KOPT-K1 (cell line): Measurements from ENCODE around the gene PWWP2B.
"Not testable (repeated sequence)": the region's sequence is repeated elsewhere in the genome, so short reads cannot be mapped to it uniquely, and the experiment has no call there.

Experiments
- H3K27ac ChIP-seq: fragments of 200-600 bp; sonication (generic); 2 replicates; pipeline ENCODE4 v1.5.1; 2016; ENCODE audit warnings: antibody characterized with exemption, mild to moderate bottlenecking, low read depth, low read length; ENCODE audit not compliant: poor library complexity, severe bottlenecking
- H3K36me3 ChIP-seq: fragments of 200-600 bp; sonication (generic); 2 replicates; pipeline ENCODE4 v1.5.1; 2017; ENCODE audit warnings: antibody characterized with exemption, mild to moderate bottlenecking, low read length, moderate library complexity; ENCODE audit not compliant: insufficient read depth
- H3K9me3 ChIP-seq: fragments of 200-600 bp; sonication (generic); 2 replicates; pipeline ENCODE4 v1.5.1; 2017; ENCODE audit warnings: antibody characterized with exemption, low read length, mild to moderate bottlenecking; ENCODE audit not compliant: insufficient read depth, poor library complexity, severe bottlenecking

PWWP2B gene

GRCh38 chr10:132428486-132428995 is 31.5 kb downstream of the PWWP2B start:
- Histone ChIP-seq H3K36me3 (no peaks in the 10 kb centered on the region), H3K27ac (no peak overlapping the region), H3K9me3 (no peaks in the 10 kb centered on the region)

- no peaks in the 10 kb centered on the region for H3K9me3 ChIP-seq
- H3K27ac ChIP-seq, result no peak overlapping the region
- H3K36me3 ChIP-seq, result no peaks in the 10 kb centered on the region
These were observed 32.6 kb downstream of the PWWP2B start for GRCh38 chr10:132429281-132430230.

DNA sequence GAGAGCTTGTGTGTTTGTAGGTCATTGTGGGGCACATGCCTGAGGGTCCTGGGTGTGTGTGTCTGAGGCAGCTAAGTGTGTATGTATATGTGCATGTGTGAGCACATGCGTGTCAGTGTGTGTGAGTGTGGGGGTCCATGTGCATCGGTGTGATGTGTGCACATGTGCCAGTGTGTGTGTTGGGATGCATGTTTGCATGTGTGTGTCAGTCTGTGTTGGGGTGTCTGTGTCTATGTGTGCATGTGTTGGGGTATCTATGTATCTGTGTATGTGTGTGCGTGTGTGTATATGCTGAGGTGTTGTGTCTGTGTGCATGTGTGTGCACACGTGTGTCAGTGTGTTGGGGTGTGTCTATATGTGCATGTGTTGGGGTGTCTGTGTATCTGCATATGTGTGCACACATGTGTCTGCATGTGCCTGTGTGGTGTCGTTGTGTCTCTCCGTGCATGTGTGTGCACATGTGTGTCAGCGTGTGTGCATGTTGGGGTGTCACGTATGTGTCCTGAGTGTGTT is 33.3 kb downstream of the PWWP2B start:
- H3K9me3 ChIP-seq, result no peaks in the 10 kb centered on the region
- H3K36me3 ChIP-seq, result no peaks in the 10 kb centered on the region
- no peak overlapping the region for H3K27ac ChIP-seq

GRCh38 chr10:132430861-132431271 is 33.9 kb downstream of the PWWP2B start:
- Histone ChIP-seq H3K27ac (no peak overlapping the region), H3K9me3 (no peaks in the 10 kb centered on the region), H3K36me3 (no peaks in the 10 kb centered on the region)

DNA sequence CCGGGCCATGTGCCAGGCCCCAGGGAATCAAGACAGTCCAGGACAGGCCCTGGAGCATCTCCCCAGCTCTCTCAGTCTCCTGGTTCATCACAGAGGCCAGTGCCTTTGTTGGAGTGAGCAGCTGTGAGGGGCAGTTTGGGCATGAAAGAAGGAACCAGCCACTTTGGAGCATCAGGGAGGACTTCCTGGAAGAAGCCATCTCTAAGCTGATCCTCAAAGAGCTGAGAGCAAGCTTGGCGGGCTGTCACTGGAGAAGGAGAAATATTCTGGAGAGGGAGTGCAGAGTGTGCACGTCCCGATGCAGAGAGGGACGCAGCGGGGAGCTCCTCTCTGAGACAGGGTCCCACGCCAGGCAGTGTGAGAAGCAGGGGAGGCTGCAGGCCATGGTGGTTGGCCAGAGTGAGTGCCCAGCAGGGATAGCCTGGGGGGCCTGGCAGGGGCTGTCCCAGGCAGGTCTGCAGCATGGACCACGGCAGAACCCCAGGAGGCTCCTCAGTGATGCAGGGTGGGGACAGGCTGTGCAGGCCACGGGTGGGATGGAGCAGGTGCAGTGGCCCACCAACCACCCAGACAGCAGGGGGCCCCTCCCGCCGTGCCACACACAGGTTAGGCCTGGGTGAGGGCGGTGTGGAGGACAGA is 34.7 kb downstream of the PWWP2B start:
- H3K9me3 ChIP-seq, result no peaks in the 10 kb centered on the region
- no peaks in the 10 kb centered on the region for H3K36me3 ChIP-seq
- H3K27ac ChIP-seq, result no peak overlapping the region

DNA sequence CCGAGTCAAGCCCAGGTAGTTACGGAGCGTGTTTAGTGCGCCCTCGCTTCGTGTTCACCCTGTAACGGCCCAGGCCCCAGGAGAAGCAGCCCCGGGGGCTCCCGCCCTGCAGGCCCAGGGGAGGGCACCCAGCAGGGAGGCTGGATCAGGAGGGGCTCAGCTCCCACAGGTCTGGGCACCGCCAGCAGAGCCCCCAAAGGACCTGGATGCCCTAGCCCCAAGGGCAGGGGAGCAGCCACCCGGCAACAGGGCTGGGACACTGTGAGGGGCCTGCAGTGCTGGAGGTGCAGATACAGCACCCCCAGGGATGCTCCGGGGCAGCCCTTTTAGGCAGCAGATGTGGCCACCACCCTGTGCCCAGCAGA is 35.2 kb downstream of the PWWP2B start:
- Histone ChIP-seq H3K9me3 (no peaks in the 10 kb centered on the region), H3K27ac (no peak overlapping the region), H3K36me3 (no peaks in the 10 kb centered on the region)

- Histone ChIP-seq H3K9me3 (no peaks in the 10 kb centered on the region), H3K27ac (peak overlapping the region; percentile 26), H3K36me3 (no peaks in the 10 kb centered on the region)
These were observed 36.8 kb downstream of the PWWP2B start for GRCh38 chr10:132433671-132434340.

GRCh38 chr10:132434405-132435005 is 37.5 kb downstream of the PWWP2B start:
- Histone ChIP-seq H3K27ac (peak overlapping the region; percentile 26), H3K36me3 (no peaks in the 10 kb centered on the region), H3K9me3 (no peaks in the 10 kb centered on the region)

DNA sequence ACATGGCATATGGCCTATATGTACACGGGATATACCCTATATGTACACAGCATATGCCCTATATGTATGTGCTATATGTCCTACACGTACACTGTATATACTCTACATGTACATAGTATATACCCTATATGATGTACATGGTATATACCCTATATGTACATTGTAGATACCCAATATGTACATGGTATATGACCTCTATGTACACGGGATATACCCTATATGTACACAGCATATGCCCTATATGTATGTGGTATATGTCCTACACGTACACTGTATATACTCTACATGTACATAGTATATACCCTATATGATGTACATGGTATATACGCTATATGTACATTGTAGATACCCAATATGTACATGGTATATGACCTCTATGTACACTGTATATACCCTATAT is 38.3 kb downstream of the PWWP2B start:
- H3K9me3 ChIP-seq, H3K27ac ChIP-seq, H3K36me3 ChIP-seq: not testable (repeated sequence)

- not testable (repeated sequence) for H3K27ac ChIP-seq, H3K9me3 ChIP-seq, H3K36me3 ChIP-seq
These were observed 39.1 kb downstream of the PWWP2B start for GRCh38 chr10:132436096-132436495.

DNA sequence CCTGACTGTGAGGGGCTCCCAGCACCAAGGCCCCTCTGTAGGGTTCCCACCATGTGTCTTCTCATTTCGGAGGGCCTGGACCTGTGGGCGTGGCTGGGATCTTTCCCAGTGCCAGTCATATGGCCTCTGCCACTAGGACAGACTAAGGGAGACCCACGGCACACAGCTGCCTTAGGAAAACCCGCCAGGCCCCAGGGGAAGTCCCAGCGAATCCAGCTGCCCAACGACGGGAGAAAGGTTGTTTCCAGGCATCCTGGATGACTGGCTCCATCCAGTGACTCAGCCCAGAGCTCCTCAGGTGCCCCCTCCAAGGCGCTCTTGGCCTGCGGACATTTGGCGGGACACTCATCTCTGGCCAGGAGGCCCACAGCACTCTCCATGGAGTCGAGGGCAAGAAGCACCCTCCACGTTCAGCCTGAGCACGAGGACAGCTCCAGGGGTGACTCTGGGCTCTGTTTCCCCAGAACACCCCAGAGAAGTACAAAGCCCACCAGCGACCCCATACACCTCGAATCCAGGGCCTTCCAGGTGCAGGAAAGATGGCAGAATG is 39.9 kb downstream of the PWWP2B start:
- H3K27ac ChIP-seq, result no peak overlapping the region
- no peaks in the 10 kb centered on the region for H3K9me3 ChIP-seq

DNA sequence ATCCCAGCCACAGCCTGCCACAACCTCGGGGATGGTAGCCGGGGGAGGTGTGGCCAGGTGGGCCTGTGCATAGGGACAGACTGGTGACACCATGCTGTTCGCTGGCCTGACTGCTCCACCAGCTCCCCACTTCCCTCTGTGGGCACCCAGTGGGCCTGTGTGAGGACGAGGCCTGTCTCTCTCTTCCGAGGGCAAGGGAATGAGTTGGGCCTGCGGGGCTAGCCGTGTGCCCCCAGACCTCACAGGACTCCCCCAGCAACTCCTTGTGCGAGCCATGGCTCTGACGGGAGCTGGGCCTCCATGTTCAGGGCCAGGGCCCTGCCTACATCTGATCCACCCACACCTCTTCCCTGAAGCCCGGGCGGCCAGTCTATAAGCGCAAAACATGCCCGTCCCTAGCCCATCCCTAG is 40.5 kb downstream of the PWWP2B start:
- Histone ChIP-seq H3K36me3 (no peaks in the 10 kb centered on the region), H3K27ac (no peak overlapping the region), H3K9me3 (no peaks in the 10 kb centered on the region)

More for the DNA sequence above, 39.9 kb downstream of the PWWP2B start:
- H3K36me3 ChIP-seq, result no peaks in the 10 kb centered on the region

GRCh38 chr10:132438091-132439024 is 41.4 kb downstream of the PWWP2B start:
- H3K27ac ChIP-seq, result peak overlapping the region; percentile 25
- H3K9me3 ChIP-seq, result no peaks in the 10 kb centered on the region
- H3K36me3 ChIP-seq, result no peaks in the 10 kb centered on the region

DNA sequence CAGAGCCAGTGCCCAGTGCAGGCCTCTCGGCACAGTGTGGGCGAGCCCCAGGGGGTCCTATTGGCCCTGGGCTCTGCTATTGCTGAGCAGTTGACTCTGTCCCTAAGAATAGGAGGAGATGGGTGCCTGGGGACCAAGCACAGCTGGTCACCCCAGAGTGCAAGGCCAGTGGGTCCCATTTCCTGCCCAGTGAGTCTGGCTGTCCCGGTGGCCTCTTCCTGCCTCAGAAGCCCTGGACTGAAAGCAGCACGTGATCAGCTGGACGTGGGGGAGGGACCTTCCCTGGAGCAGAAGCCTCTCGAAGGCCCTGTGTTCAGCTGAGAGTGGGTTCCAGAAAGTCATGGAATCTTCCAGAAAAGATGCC is 42.0 kb downstream of the PWWP2B start:
- Histone ChIP-seq H3K27ac (peak overlapping the region; percentile 25), H3K9me3 (no peaks in the 10 kb centered on the region), H3K36me3 (no peaks in the 10 kb centered on the region)
